ENCODE results near the gene ETV6.

ETV6 gene

DNA sequence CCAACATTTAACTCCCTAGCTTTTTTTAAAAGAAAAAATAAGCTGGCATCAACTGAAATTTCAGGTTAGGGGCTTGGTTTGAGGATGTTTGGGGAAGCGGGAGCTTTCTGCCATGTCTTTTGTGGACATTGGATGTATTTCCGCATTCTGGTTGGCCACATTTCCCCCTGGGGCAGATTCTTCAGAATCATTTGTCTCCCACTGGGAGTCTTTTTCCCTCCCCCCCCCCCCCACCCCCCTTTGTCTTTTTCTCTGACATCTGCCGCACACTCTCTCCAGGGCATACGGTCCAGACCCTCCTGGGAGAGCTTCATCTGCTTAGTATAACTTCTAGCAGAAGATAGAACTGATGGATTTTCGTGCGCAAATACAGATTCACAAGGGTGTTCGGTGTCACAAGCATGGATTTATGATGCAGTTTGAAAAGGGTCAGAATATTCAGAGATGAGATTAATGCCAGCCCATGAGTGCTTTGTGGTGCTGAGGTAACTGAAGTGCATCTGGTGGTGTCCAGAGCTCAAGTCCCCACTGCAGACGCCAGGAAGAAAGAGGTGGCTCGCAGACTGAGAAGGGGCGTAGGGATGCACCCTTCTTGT lies 40.2 kb downstream of the ETV6 start:
- DNase-seq: no peak

DNA sequence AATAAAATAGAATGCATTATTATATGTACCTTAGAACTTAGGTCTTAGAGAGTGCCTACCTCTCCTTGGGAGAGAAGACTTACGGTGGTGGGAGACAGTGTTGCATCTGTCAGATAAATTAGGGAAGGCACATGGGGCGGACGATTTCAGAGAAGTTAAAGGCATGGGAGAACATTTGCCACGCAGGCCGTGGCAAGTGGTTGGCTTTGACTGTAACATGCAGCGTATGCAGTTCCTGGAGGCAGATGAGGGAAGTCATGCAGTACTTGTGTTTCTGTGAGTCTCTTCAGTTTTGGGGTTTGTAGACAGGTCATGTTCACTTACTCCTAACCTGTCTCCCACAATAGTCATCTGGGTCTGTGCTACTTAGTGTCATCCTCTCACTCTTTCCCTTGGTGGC lies 43.6 kb downstream of the ETV6 start:
- peak in 1 of 56 donors; percentile 14 for DNase-seq

DNA sequence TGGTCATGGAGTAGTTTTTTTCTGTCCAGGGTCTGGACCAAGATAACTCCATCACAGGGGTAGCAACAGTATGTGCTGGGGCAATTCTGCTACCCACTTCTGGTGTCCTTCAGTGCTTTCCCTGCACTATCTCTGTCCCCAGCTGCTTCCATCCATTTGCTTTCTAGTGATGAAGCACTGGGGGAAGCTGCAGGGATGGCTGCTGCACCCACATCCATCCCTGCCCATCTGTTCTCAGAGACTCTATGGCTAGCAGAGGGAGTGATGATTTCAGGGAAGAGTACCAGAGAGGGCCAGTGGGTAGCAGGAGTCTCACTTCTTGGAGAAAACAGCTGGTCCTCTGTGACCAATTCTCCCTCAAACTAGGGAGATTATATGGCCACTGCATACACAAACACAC lies 44.1 kb downstream of the ETV6 start:
- no peak for DNase-seq

DNA sequence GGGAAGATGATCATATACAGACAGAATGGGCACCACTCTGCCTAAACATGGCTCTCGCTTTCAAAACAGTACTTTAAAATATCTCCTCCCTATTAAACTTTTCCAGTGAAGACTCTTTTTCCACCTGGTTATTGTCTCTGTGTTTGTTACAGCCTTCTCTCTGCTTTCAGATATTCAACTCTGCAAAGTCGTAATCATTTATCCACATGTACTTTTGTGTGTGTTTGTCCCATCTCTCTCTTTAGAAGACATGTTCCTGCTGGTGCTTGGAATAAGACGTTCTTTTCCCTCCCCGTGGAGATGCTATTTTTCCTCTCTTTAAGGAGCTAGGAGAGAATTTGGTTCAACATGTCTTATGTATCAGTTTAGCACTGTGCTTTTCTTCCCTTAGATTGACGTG lies 45.1 kb downstream of the ETV6 start:
- DNase-seq: no peak

DNA sequence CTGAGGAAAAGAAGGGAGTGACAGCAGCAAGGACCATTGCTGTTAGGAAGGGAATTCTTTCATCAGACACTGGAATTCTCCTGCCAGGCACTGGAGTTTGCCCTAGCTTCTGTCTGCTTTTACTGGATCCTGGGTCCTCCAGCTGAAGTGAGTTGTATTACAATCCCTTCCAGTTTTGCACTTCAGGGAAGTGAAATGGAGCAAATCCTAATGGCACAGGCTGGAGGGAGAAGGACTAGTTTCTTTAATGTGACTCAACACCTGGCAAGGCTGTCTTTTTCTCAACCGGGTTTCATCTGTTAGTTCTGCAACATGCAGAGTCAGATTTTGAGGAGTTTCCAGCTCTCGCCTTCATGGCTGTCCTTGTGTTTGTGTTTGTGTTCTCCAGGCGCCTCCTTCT lies 45.8 kb downstream of the ETV6 start:
- DNase-seq: no peak

DNA sequence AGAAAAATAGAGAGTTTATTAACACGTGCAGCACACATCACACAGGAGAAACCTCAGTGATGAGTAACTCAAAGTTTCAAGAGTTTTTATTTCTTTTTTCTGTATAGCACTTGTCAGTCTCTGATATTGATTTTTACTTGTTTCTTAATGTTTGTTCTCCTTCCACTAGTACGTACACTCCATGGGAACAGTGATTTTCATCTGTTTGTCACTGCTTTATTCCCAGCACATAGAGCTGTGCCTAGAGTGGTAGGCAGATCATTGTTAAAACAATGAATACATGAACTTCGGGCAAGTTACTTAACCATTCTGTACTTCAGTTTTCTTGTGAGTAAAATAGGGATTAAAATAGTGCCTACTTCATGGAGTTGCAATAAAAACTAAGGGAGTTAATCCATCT lies 46.6 kb downstream of the ETV6 start:
- DNase-seq: no peak

DNA sequence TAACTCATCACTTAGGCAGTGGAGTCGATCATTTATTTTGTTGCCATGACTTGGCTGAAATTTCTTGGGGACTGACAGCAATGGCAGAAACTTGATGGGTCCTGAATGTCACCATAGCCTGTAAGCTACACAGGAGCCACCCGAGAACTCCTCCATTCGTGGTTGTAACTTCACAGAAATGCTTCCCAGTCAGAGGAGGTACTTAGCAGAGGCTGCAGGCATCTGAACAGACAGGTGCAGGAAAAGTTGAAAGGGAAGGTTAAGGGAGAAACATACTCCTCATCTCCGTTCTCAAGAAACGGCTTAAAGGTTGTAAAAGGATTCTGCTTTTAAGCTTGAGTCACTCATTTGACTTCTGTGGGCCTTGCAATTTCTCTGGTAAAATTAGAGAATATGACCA lies 47.7 kb downstream of the ETV6 start:
- no peak for DNase-seq

DNA sequence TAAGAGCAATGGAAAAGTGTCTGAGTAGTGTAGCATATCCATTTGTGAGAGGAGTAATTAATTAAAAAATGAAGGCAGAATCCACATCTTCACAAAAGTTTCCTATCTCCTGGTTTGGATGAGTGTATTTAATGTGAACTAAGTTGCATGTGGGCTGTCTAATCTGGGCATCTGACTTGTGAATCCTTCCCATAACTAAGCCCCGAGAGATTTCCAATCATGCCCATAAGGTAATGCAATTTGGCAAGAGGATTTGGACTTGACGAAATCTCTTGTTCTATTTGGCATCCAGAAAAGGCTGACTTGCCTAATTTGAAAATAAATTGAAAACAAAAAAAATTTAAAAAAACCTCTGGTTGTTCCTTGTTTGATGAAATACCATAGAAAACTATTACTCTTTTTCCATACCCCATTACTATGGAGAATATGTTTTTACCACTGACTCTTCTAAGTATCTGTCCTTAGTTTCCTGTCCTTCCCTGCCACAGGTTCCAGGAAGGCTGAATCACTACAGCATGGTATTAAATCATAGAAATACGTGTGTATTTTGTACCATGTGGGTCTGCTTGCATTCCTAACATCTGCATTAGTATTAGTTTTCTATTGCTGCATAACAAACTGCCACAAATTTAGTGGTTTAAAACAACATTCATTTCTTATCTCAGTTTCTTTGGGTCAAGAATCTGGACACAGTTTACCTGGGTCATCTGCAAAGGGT lies 48.4 kb downstream of the ETV6 start:
- DNase-seq: no peak

DNA sequence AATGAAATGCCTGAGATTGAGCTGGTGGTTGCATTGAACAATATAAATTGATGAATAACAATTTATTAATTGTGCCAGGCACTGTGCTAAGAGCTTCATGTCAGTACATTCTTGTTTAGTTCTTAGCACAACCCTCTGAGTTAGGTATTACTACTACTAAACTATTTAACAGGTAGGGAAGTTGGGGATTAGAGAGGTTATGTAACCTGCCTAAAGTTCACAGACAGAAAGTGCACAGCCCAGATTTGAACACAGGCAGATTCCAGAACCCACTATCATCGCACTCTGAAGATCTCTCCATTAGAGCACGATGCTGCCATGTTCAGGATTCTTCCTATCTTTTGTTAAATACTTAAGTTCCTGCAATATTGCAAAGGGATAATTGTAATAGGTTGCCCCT lies 49.3 kb downstream of the ETV6 start:
- no peak for DNase-seq

DNA sequence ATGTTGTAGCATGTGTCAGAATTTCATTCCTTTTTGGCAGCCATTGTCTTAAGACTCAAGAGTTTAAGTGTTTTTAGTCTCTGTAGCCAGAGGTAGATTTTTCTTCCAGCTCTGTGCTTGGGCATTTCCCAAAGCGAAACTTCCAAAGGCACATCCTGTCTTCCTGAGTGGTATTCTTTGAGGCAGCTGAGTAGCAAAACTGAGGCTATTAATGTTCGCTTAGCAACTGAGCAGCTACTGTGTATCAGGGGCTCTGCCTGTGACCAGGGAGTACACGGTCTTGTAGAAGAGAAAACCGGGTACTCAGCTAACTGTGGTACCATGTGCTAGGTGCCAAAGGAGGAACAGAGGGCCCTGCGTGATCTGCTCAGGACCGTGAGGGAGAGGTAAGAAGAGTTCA lies 52.0 kb downstream of the ETV6 start:
- no peak for DNase-seq

DNA sequence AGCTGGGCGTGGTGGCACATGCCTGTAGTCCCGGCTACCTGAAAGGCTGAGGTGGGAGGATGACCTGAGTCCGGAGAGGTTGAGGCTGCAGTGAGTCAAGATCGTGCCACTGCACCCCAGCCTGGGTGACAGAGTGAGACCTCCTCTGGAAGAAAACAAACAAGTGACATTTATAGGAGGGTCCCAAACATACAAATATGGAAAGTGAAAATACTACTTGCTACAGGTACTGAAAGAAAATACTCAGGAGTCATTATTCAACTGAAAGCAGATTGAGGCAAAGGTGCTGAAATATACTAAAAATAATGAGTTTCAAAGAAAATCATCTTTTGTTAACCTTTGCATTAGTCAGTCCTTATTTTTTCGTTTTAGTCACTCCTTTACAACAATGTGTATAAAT lies 53.5 kb downstream of the ETV6 start:
- DNase-seq: no peak

DNA sequence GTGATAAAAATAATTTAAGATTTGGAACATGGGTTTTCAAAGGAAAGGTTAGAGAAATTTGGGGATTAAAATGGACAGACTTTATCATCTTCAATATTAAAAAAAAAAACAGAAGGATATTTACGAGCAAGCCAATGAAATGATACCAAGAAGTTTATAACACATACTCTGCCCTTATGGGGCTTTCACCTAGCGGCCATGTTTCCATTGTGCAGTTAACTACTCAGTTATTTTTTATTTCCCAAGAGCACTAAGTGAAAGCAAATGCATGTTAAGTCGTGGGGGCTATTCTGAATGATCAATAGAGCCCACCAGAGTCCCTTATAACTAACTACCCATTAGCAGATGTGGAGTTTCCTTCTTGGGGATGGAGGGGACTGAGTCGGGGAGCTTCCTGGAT lies 53.9 kb downstream of the ETV6 start:
- DNase-seq: no peak

DNA sequence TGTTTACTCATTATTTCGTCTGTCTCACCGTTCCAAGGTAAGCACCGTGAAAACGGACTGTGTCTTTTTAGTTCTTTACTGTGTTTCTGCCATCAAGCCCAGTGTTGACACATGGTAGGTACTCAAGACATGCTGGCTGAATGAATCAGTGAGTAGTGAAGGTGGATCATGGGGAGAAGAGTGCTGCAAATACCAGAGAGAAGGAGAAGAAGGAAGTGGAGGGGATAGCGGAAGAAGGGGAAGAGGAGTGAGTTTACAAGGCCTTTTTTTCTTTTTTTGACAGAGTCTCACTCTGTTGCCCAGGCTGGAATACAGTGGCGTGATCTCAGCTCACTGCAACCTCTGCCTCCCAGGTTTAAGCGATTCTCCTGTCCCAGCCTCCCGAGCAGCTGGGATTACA lies 54.6 kb downstream of the ETV6 start:
- no peak for DNase-seq

DNA sequence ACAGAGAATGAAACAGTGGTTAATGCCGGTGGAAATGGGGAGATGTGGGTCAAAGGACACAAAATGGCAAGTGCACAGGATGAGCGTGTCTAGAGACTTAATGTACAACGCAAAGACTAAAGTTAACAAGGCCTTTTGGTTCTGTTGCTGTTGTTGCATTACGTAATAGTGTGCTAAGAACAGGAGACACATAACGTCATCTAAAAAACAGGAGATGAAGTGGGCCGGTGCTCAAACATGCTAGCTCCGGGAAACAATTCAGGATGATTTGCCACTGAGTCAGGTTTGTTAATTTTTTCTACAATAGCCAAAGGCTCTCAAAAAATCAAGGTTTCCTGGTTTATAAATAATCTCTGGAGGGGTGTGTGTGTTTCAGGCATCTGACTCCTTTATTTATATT lies 55.5 kb downstream of the ETV6 start:
- no peak for DNase-seq

DNA sequence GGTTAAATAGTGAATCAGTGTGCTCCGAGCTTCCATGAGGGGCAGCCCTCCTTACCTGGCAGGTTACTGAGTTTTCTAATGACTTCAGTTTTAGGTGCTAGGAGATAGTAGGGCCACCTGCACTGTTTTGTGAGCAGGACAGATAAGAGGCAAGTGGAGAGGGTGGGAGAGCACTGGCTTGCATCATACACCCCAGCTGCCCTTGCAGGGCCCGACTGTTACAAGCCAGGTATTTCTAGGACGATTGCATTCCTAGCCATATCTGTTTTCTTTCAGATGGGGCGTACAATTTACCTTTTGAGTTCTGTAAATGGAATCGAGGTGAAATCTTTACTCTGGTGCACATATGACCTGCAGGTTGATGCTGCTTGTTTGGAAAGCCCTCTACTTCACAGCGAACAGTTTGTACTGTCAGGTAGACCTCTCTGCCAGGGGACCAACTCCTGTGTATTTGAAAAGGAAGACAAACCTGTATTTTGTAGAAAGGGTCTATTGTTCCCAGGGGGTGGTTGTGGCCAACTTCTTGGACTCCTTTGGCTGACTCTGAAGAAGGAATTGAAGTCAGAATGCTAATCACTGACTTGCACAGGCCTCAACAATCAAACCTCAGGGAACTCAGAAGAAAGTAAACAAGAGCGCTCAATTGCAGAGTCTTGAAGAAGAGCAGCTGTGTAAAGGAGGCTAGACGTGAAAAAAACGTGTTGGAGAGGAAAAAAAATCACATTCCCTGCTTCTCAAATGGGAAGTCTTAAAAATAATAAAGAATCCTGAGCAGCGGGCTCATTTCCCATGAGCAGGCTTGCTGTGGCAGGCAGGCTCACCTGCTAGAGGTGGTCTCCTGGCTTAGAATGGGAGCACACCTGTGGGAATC lies 57.3 kb downstream of the ETV6 start:
- no peak for DNase-seq

DNA sequence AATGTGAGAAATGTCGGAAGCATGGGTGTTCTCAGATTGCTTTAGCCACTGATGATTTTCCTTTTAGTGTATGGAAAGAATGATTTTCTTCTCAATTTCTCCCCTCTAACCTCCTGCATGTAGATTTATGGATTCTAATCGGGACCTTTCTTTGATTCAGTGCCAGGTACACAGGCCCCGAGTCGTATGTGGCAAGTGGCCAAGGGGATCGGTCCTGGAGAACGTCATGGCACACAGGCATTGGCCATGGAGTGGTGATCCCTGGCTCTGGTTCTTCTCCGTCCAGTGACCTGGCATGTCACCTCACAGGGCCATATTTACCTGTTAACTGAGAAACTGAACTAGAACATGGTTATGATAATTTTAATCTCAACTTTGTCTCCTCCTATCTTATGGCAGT lies 58.1 kb downstream of the ETV6 start:
- peak in 1 of 56 donors; percentile 10 for DNase-seq

DNA sequence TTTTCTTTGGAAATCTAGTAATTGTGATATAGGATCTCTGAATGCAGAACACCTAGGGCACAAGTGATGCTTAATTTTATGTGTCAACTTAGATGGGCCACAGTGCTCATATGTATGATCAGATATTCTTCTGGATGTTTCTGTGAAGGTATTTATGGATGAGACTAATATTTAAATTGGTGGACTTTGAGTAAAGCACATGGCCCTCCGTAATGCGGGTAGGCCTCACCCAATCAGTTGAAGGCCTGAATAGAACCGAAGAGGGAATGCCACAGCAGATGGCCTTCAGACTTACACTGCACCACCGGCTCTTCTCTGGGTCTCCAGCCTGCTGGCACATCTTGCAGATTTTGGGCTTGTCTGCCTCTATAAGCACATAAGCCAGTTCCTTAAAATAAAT lies 60.0 kb downstream of the ETV6 start:
- no peak for DNase-seq

DNA sequence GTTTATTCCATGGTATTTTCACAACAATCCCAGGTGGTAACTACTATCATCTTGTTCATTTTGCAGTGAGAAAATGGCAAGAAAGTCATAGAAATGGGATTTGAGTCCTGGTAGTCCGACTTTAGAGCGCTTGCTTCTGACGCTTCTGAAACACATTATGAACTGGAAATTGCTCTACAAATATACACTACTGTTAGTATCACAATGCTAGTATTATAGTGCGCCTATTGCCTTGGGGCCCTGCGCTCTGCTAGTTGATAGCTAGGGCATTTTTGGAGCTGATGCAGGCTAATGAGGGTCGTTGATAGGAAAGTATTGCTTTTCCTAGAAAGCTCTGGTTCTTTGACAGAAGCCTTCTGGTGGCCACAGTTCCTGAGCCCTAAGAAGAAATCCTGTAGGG lies 61.0 kb downstream of the ETV6 start:
- DNase-seq: no peak

DNA sequence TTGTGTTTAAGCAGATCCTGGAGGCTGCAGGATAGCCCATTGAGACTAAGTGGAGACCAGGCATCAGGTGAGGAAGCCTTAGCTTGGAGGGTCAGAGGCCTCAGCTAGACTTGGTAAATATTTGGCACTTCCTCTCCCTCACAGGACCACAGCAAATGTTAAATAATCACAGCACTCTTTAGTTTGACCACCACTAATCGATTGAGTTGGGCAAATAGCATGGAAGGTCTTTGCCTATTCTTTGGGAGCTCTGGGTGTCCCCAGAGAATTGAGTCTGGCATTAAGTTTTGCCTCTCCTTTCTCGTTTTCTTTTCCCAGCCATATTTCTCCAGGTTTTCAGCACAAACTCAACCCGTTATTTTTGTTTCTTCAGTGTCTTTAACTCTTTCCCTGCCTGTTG lies 61.4 kb downstream of the ETV6 start:
- no peak for DNase-seq

DNA sequence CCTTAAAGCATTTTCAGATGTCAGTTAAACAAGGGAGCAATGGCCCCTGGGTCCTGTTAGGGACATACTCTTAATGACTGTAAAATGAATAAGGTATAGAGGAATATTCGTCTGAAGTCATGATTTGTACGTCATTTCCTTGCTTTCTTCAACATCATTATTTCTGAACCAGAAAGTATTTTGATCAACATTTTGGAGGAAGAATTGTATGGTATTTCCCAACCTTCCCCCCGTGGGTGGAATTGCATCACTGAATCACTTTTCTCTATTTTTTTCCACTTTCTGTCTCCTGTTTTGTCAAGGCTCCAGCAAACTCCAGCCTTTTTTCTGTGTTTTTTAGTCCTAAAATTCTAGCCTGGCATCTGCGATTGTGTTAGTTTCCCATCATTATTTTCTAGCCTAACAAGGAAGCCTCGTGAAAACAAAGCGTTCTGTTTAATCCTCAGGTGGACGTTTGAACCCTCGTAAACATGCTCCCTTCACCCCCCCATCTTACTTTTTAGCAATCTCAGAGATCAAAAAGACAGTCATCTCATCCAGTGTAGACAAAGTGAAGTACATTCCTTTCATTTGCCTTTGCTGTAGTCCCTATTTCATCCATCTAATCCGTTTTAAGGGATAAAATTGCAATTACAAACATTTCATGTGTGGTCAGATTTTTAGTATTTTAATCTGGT lies 62.3 kb downstream of the ETV6 start:
- no peak for DNase-seq

DNA sequence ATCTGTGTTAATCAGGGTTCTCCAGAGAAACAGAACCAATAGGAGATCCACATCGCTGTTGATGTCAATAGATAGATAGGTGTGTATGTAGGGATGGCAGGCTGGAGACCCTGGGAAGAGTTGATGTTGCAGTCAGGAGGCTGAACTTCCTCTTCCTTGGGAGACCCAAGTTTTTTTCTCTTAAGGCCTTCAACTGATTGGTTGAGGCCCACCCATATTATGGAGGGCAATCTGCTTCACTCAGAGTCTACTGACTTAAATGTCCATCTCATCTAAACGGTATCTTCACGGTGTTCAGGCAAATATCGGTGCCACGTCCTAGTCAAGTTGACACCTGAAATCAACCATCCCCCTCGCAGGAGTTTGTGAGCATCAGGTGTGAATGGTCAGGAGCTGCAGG lies 63.0 kb downstream of the ETV6 start:
- DNase-seq: no peak

DNA sequence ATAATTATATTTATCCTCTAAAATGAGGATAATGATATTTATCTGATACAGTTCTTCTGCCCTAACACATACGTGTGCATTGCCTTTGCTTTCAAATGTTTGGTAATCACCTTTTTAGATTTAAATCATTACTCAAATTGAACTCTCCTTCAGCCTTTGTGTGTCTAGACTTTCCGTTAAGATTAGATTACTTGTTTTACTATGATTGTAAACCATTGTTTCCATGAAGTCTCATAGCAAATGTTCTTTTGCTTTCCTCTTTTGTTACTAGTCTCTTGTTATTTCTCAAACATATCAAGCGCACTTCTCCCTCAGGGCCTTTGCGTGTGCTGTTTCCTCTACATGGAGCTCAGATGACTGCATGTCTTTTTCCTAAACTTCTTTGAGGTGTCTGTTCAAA lies 63.7 kb downstream of the ETV6 start:
- DNase-seq: no peak
